ENCODE measurements around the gene SLC6A17. TPM values are rescaled to one million over a fixed set of nuclear protein-coding genes. Genes with fewer than 3 reads are reported as not detected.

SLC6A17 gene
- total and polyA plus RNA-seq, 9 of the 15 experiments (the other 6 are each of a cell fraction or from before 2014, with no cell fraction given), result not detected

- 0 out of 2 replicates have a peak, but pooled peaks cover 2% of the 10 kb centered on the region for H4K20me1 ChIP-seq (replicated peaks; ENCODE audit: control insufficient read depth, insufficient read depth, low read length)
- no peaks in the 10 kb centered on the region for H3K9me1 ChIP-seq (ENCODE audit: control insufficient read depth, insufficient read depth, low read length)
- in situ Hi-C loops (cut with MboI) (no loop called here), intact Hi-C loops (cut with micrococcal nuclease) (loop anchor here (10.0 kb wide), 1 partner anchor 474 kb away; no protein-coding TSS in a partner anchor)
- no peak for TF ChIP-seq CHD1 (IDR thresholded peaks at IDR 0.05; ENCODE audit: low read length)
- no peak for TF ChIP-seq SNRNP70 (optimal IDR thresholded peaks at IDR 0.05; ENCODE audit: low read depth, low read length)
- TF ChIP-seq, protein P1, sequence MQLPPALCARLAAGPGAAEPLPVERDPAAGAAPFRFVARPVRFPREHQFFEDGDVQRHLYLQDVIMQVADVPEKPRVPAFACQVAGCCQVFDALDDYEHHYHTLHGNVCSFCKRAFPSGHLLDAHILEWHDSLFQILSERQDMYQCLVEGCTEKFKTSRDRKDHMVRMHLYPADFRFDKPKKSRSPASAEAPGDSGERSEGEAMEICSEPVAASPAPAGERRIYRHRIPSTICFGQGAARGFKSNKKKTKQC (CRISPR knock-in tag; IDR thresholded peaks at IDR 0.05), result no peak
- TF ChIP-seq, protein P2, sequence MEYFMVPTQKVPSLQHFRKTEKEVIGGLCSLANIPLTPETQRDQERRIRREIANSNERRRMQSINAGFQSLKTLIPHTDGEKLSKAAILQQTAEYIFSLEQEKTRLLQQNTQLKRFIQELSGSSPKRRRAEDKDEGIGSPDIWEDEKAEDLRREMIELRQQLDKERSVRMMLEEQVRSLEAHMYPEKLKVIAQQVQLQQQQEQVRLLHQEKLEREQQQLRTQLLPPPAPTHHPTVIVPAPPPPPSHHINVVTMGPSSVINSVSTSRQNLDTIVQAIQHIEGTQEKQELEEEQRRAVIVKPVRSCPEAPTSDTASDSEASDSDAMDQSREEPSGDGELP (CRISPR knock-in tag; IDR thresholded peaks at IDR 0.05; ENCODE audit: borderline replicate concordance), result no peak
- TF ChIP-seq GTF3C2 (IDR thresholded peaks at IDR 0.05; ENCODE audit: borderline replicate concordance, extremely low read depth, insufficient read length), result no peak
- no peak for TF ChIP-seq ZNF239 (CRISPR knock-in tag; IDR thresholded peaks at IDR 0.05)
- TF ChIP-seq HEY1 (CRISPR knock-in tag; IDR thresholded peaks at IDR 0.05; ENCODE audit: borderline replicate concordance), result no peak
- no peak for TF ChIP-seq RB1 (IDR thresholded peaks at IDR 0.05; ENCODE audit: low read depth)
- TF ChIP-seq DNMT1 (IDR thresholded peaks at IDR 0.05), result no peak
- no peak for TF ChIP-seq RUNX1 (IDR thresholded peaks at IDR 0.05; ENCODE audit: low read depth)
- TF ChIP-seq, protein P3, sequence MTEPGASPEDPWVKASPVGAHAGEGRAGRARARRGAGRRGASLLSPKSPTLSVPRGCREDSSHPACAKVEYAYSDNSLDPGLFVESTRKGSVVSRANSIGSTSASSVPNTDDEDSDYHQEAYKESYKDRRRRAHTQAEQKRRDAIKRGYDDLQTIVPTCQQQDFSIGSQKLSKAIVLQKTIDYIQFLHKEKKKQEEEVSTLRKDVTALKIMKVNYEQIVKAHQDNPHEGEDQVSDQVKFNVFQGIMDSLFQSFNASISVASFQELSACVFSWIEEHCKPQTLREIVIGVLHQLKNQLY (CRISPR knock-in tag; conservative IDR thresholded peaks at IDR 0.05), result no peak
- TF ChIP-seq TCF7L2 (IDR thresholded peaks at IDR 0.05; ENCODE audit: low read depth, low read length), result no peak
- TF ChIP-seq MAFG (tag; conservative IDR thresholded peaks at IDR 0.05), result no peak
- no peak for TF ChIP-seq HIVEP1 (CRISPR knock-in tag; IDR thresholded peaks at IDR 0.05)
- no peak for TF ChIP-seq SMAD1 (IDR thresholded peaks at IDR 0.05; ENCODE audit: low read depth, low read length, partially characterized antibody)
- no peak for TF ChIP-seq KAT7 (CRISPR knock-in tag; IDR thresholded peaks at IDR 0.05; ENCODE audit: borderline replicate concordance)
- no peak for TF ChIP-seq FUS (optimal IDR thresholded peaks at IDR 0.05; ENCODE audit: low read depth, low read length)
- no peak overlapping the region for H3K4me3 ChIP-seq
- WGBS (ENCODE audit: insufficient coverage, low coverage, missing lambda C conversion rate), result under 1% methylated on average over 7 of the region's 7 CpGs
- no peak overlapping the region for H3K27ac ChIP-seq (ENCODE audit: extremely low read depth, low read depth, low read length)
- no peak overlapping the region for H2AFZ ChIP-seq (ENCODE audit: low read depth, low read length)
- ChIA-PET POLR2A (interaction anchor here (0.5 kb wide), 1 partner anchor 70 kb away, joined by 3 read pairs; no protein-coding TSS in a partner anchor), CTCF (ENCODE audit: low intra/inter-chr PET ratio) (no interaction called here)
- no peak overlapping the region for H3K4me2 ChIP-seq (ENCODE audit: insufficient read depth, low read length)
- no peaks in the 10 kb centered on the region for H3K36me3 ChIP-seq (ENCODE audit: control insufficient read depth, insufficient read depth, low read length)
- no TSS peak for BruUV-seq (replicated peaks)
- H3K9ac ChIP-seq (ENCODE audit: insufficient read depth in 1 of 2, low read depth in 2 of 2, low read length in 2 of 2), result no peak overlapping the region
- H3K27me3 ChIP-seq (ENCODE audit: control insufficient read depth in 2 of 2, insufficient read depth in 2 of 2, low read length in 2 of 2), result peaks cover 10 to 36% of the 10 kb centered on the region in 2 experiments; a peak in 4 of 5 replicates
- H3K79me2 ChIP-seq (ENCODE audit: control insufficient read depth, insufficient read depth, low read length), result no peaks in the 10 kb centered on the region
- DNase-seq (ENCODE audit: extremely low read depth in 1 of 4, low spot score in 3 of 4), result no peak
- H3K4me1 ChIP-seq (replicated peaks in 1 of 2; ENCODE audit: control insufficient read depth in 2 of 2, insufficient read depth in 2 of 2, low read length in 2 of 2), result no peaks in the 10 kb centered on the region
- no peak for FAIRE-seq
- peaks cover 2% of the 10 kb centered on the region for H3K9me3 ChIP-seq (replicated peaks; ENCODE audit: control insufficient read depth, insufficient read depth, low read depth, low read length)
- no peak for ATAC-seq
Measured at GRCh38 chr1:110118636-110119396, 31.5 kb upstream of the SLC6A17 start.

Data from K562 (cell line).